GM18873 (cell line): ENCODE results near the gene AMPH.
"Not testable (repeated sequence)": the region's sequence is repeated elsewhere in the genome, so short reads cannot be mapped to it uniquely, and the experiment has no call there.

ENCODE experiments used
- ATAC-seq: cut with Tn5 transposase; IDR thresholded peaks from one replicate; pipeline ENCODE4 v1.9.1; 2021; ENCODE audit warnings: mild to moderate bottlenecking, moderate library complexity, moderate number of reproducible peaks; ENCODE audit not compliant: unreplicated experiment, low FRiP score

Gene AMPH

DNA sequence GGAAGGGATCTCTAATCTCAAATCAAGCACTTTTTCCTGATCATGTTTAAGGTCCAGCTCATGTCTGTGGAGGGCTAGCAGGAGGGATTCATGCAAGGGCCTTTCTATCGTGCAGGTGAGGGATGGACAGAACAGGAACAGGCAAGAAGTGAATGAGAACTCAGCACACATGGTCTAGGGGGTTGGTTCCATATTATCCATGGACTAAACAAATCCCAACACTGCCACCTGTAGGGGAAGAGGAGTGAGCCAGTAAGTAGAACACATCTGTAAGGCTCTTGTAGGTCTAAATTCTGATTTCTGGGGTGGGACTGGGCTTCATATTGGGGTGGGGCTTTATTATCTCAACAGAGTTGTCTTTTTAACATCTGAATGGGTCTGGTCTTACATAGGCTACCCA lies 219.8 kb downstream of the AMPH start:
- no peak for ATAC-seq

DNA sequence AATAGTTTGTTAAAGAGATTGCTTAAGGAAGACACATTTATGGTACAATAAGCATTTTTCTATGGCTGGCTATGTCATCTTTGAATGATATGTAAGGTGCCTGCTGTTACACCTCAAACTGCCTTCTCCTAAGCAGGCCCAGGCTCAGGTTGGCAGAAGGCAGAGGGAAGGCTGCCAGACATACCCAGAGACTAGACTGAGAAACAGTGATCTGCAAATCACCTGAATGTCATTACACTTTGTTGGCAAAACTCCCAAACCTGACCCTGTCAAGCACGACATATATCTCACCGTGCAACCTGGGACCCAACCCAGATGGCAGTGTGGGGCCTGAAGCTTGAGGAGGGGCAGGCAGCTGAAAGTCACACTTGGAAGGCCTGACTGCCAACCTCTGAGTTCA lies 221.1 kb downstream of the AMPH start:
- ATAC-seq, result no peak

DNA sequence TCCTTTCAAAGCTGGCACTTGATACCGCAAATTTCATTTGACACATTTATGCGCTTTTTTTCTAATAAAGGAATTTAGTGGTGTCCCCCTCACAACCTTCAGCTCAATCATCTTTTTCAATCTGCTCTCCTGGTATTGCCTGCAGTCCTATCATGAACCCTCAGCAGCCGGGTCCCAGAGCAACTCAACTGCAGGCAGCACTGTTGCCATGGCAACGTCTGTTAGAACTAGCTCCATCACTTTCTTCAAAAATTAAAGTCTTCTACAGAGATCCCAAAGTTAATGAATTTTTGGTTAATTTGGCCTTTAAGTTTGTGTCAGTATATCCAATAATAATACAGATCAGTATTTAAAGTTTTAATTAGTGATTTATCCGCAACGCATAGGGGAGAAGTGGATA lies 221.6 kb downstream of the AMPH start:
- no peak for ATAC-seq

DNA sequence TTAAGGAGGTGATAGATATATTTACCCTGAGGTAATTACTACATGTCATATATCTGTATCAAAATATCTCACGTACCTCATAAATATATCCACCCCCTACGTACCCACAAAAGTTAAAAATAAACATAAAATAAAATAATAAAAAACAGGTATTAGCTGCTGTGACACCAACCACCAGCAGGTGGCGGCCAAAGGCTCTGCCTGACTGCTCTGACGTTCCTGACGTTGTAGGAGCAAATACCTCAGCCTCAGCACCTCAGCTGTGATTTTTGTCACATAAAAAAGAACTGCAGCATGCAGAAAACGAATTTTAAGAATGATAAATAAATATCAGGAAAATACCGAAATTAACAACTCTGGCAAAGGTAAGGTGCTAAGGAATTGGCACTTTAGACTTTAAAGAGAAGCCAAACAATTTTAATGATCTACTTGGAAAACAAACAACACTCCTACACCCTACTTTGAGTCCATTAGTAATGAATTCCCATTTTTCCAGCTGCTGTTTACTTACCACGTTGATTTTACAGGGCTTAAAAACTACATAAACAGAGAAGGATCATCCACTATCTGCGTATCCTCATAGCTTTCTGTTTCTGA lies 232.3 kb downstream of the AMPH start:
- no peak for ATAC-seq

DNA sequence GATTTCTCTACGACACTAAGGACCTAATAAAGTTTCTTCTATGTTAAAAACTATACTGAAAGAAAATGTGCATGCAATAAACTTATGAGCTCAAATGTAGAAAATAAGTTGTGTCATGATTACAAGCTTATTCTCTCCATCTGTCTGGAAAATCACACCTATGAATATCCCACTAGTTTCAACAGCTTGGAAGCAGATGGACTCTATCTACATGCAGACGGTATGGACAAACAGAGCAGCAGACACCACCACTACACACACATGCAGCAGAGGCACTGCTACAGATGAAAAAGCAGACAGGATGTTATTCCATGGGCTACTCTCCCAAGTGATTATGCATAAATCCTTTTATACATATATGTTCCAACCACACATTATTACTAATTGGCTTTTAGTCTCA lies 234.3 kb downstream of the AMPH start:
- no peak for ATAC-seq

DNA sequence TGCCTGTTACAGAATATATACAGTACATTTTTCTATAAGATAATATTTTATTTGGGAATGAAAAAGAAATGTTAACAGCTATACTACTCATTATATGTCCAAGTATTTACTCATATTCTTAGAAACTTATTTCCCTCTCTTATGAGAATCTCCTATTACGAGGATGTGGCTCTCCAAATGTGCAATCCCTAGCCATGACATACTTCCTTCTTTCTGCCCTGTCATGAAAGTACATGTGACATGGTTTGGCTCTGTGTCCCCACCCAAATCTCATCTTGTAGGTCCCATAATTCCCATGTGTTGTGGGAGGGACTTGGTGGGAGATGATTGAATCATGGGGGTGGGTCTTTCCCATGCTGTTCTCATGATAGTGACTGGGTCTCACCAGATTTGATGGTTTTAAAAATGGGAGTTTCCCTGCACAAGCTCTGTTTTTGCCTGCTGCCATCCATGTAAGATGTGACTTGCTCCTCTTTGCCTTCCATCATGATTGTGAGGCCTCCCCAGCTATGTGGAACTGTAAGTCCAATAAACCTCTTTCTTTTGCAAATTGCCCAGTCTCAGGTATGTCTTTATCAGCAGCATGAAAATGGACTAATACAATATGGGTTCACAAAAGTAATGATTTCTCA lies 235.1 kb downstream of the AMPH start:
- ATAC-seq, result not testable (repeated sequence)

DNA sequence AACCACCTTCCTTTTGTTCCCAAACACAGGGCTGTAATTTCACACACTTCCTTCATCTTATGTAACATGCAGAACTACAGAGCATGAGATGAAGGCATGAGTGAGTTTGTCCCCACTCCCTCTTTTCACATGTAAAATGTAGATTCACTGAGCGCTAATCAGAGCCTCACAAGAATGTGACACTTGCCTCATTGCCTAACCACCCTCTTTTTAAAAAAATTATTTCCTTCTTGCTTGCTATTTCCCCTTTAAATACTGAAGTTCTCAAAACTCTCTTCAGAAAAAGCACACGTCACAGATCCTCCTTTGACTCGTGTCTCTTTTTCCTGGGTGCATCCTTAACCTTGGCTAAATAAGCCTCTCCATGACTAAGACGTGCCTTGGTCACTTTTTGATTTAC lies 236.5 kb downstream of the AMPH start:
- no peak for ATAC-seq

DNA sequence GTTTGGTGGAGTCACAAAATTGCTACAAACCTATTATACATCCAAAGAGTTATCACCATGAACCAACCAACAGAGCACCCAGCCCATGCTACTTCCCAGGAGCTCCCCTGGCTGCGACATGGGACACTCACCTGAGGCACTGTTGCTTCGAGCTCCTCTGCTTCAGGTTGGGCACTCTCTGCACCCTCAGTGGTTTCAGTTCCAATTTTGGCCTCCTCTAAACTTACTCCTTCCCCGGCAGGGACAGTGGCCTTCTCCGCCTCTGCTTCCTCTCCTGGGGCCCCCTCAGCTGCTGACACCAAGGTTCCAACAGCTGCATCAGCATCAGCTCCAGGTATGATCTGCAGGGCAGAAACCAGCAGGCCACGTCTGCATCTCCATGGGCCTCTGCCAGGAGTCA lies 237.3 kb downstream of the AMPH start:
- no peak for ATAC-seq

DNA sequence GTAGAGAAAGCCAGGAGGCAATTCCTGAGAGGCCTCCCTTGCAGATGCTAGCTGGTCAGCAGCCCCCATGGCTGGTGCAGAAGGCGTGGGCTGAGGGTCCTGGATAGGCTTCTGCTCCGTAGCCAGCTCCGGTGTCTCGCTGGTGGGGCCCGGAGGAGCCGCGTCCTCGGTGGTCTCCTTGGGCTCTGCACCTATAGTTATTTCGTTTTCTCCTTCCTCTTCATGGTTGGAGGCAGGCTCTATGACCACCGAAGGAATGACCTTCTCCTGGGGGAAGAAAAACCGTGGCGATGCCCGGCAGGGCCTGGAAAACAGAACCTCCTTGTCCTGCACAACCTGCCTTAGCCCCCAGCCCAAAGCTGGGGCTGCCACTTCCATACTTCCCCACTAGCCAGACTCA lies 239.4 kb downstream of the AMPH start:
- no peak for ATAC-seq

DNA sequence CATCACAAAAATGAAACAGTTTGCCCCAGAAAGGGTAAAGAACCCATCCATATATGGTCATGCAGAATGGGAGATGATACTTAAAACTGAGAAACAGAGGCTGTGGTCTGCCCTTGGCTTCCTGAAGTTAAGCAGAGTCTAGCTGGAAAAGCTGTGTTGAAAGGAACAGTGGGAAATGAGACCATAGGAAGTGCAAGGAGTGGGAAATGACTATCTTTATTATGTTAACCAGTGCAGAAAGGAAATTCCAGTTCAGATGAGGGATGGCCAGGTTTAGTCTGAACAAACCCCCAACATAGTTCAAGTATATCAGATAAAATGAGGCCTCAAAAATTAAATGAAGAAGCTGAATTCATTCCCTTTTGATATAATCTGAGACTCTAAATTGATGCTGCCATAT lies 245.5 kb downstream of the AMPH start:
- ATAC-seq, result no peak

DNA sequence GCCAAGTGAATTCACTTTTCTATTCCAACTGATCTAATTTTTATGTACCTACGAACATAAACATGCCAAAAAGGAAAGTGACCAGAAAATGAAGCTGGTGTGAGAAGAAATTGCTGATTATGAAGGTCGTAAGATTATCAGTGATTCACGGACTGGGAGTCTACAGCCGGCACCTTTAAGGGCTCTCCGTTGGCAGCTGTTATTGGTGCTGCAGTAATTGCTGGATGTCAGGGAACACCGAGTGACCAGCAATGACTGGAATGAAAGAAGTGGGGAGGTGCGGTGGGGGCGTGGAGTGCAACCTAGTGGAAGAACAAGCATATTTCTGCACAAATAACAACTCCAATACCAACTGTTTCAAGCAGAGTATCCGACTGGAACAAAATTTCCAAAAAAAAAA lies 247.9 kb downstream of the AMPH start:
- ATAC-seq, result no peak

DNA sequence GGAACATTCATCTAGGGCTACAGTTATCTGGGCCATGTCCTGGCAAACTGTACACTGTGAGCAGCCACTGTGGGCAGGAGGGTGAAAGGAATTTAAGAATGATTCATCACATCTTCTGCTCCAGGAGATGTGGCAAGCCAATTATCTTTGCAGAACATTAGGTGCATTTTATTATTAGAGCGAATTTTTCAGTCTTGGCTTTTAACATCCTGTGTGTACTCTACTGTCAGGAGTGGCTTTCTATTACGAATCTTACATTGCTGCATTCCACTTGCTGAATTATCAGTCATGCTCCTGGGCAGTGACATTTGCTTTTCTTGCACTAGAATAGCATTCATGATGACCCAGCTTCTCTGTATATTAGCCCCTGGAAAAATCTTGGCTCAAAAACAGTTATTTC lies 248.5 kb downstream of the AMPH start:
- ATAC-seq, result no peak

DNA sequence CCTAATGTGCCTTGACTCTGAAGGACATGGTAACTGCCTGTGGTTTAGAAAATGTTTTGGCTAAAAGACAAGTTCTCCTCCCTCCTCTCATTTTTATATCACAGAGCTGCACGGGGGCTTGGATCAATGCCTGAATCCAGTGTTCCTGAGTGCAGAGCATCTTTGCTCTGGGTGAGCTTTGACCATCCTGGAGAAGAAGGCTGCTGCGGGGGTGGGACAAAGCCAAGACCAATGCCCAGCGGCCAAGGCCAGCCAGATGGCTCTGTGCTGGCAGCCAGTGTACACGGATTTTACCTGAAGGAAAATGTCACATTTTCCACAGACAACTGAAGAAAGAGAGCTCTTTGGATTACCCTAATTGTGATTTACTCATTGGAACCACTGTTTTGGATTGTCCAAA lies 255.7 kb downstream of the AMPH start:
- ATAC-seq, result no peak

DNA sequence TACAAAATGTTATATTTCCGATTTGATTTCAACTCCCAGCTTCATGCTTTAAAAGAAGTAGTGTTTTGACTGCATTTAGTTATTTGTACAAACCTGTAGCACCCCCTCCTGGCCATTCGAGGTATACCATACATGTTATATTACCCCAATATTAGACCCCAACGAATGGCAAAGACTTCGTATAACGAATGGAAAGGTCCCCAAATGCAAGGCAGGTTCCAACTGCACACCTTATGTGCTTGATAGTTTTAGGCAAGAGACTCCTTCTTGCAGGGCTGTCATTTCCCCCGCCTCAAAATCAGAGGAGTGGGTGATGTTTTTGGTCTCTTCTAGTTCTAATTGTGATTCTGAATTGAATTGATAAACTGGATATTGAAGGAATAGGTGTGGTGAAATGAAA lies 256.7 kb downstream of the AMPH start:
- no peak for ATAC-seq

DNA sequence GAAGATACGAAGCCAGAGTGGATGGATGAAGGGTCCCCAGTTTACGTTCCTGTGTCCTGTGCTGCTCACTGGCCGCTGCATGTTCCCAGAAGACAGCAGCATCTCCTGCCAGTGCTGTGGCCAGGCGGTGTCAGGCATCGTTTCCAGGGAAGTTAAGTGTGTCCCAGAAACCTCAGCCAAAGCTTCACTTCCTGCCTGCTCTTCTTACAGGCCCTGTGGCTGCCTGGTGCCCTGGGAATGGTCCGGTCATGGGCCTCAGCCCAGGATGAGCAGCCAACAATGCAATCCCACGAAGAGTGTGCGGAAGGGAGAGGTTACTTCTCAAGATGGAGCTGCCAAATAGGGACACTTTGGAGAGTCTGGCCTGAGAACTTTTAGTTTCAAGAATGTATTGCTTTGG lies 258.0 kb downstream of the AMPH start:
- no peak for ATAC-seq

DNA sequence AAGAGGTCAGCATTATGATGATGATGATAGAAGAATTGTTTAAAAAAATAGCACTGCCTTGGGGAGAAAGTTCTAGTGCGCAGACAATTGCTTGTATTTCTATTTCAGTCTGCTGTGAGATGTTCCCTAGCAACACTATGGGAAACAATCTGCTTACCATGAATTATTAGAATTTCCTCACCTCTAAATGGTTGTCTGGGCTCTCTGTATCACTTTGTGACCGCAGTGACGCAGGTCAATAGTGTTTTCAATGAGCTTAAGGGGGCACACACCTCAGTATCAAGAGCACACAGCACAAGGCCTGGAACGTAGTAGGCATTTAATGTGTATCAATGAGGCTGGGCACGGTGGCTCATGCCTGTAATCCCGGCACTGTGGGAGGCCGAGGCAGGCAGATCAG lies 258.9 kb downstream of the AMPH start:
- ATAC-seq, result no peak

DNA sequence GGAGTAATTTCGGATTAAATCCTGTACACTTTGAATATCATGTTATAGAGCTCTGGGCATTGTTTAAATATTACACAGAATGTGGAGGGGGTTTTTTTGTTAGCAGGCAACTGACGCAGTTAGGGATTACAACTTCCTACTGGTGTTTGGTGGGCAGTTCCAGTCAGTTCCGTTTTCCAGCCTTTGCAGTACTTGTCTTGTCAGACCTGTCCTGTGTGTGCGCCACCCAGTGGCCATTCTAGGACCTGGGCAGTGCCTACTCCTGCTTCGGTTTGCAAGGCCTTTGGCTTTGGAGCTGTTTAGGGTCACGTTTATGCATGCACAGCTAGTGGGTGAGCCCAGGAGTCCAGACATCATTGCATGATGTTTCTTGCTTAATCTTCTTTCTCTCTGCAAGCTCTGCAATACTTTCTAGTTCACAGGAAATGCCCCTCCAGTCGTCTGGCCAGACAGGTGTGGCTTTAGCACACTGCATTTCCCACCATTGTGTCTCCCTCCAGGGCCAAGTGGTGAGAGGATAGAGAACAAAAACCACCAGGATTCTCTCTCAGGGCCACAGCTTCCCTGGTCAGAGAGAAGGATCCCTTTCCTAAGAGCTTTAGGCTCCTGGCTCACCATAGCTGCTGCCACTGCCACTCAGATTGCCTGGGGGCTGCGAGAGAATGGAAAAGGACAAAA lies 261.2 kb downstream of the AMPH start:
- peak; percentile 67 for ATAC-seq

DNA sequence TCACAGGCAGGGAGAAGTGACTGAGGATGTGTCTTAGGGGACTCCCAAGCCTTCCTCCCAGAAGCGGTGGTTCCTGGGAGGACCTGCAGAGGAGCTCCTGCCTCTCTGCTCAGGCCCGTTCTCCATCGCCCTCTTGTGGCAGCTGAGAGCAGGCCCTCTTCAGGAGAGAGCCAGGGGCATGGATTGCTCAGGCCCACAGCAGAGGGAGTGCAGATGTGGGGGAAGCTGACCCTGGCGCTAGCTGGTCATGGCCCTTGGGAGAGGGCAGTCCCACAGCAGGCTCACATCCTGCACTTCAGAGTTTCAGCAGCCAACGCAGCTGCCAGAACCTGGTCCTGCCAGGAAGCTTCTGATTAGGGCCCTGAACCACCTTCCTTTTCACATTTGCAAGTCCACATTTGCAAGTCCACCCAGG lies 263.0 kb downstream of the AMPH start:
- no peak for ATAC-seq

DNA sequence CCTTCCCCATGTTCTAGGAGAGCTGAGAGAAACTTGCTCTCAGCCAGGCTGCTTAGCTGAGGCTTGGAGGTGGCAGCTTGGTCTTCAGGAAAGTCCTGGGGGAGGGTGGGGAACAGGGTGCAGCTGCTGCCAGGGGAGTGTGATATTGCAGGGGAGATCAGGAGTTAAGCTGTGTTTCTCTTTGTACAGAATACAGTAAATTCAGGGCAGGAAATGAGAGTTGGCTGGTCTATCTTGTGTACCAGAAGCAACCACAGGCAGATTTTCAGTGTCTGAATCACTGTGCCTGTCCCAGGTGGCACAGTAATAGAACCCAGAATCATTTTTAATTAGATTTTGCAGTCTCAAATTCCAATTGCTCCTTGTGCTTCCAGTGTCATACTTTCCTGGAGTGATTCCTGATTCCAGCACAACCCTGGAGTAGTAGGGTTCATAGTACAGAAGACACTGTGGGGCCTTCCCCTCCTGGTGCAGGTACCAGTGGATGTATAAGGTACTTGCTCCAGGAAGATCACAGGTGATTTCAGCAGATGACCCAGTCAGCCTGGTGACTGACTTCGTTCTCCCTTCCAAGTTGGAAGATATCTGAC lies 263.8 kb downstream of the AMPH start:
- peak; percentile 79 for ATAC-seq

DNA sequence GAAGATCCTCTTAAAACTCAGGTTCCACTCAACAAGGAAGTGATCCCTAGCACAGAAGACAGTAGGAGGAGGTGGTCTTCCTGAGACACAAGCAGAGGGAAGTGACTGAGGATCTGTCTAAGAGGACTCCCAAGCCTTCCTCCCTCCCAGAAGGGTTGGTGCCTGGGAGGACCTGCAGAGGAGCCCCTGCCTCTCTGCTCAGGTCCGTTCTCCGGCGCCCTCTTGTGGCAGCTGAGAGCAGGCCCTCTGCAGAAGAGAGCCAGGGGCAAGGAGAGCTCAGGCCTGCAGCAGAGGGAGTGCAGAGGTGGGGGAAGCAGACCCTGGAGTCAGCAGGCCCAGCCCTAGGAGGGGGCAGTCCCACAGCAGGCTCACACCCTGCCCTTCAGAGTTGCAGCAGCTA lies 267.8 kb downstream of the AMPH start:
- not testable (repeated sequence) for ATAC-seq

DNA sequence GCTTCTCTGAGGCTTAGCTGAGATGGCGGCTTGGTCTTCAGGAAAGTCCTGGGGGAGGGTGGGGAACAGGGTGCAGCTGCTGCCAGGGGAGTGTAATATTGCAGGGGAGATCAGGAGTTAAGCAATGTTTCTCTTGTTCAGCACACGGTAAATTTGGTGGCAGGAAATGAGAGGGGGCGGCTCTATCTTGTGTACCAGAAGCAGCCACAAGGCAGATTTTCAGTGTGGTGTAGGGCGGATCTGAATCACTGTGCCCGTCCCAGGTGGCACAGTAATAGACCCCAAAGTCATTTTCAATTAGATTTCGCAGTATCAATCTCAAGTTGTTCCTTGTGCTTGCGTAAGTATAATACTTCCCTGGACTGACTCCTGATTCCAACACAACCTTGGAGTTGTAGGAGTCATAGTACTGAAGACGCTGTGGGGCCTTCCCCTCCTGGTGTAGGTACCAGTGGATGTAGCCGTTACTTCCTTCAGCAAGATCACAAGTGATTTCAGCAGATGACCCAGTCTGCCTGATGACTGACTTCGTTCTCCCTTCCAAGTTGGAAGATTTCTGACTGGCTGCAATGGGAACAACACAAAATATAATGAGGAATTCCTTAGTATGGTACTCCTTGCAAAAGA lies 268.4 kb downstream of the AMPH start:
- ATAC-seq, result peak; percentile 38
